Measurements from ENCODE around the gene REPIN1.

The REPIN1 gene

DNA sequence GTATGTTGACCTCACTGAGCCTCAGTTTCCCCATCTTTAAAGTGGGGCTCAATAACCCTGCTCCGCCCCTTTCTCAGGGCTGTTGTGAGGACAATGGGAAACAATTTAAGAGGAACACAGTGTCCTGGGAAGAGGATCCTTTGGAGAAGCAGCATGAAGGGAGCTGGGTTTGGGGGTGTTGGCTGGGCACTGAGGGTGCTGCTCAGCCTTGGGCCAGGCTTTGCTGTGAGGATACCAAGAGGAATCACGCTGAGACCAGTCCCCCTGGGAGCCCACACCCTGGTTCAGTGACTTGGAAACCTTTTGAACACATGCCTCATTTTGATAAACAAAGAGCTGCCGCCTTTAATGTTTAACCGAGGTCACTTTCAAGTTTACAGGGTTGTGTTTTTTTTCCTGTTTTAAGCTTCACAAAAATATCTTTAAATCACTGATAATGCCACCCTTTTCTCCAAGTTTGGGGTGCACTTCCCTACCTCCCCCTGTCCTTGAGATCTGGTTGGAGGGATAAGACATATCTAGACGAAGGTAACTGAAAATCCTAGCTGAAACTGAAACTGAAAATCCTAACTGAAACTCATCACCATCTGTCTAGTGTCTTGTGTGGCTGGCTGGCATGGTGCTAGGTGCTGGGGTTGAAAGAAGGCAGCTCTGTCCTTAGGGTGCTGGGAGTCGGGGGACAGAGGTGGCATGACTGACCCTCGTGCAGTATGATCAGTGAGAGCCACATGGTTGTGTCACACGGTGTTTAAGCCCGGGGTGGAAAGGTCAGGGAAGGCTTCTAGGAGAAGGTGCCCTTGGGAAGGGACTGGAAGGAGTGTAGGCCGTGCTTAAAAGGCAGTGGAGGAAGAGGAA is 38.2 kb downstream of the REPIN1 start:
- Histone ChIP-seq H3K27me3 (replicated peaks; ENCODE audit: control insufficient read depth, insufficient read depth, low read length) (no peaks in the 10 kb centered on the region), H3K36me3 (ENCODE audit: control insufficient read depth, insufficient read depth, low read length) (peaks cover 2% of the 10 kb centered on the region), H3K4me3 (replicated peaks; ENCODE audit: low read depth, low read length) (peak overlapping the region; percentile 74)
- peak; percentile 74 for DNase-seq (ENCODE audit: extremely low read depth, insufficient read length)
- TF ChIP-seq, protein P1, sequence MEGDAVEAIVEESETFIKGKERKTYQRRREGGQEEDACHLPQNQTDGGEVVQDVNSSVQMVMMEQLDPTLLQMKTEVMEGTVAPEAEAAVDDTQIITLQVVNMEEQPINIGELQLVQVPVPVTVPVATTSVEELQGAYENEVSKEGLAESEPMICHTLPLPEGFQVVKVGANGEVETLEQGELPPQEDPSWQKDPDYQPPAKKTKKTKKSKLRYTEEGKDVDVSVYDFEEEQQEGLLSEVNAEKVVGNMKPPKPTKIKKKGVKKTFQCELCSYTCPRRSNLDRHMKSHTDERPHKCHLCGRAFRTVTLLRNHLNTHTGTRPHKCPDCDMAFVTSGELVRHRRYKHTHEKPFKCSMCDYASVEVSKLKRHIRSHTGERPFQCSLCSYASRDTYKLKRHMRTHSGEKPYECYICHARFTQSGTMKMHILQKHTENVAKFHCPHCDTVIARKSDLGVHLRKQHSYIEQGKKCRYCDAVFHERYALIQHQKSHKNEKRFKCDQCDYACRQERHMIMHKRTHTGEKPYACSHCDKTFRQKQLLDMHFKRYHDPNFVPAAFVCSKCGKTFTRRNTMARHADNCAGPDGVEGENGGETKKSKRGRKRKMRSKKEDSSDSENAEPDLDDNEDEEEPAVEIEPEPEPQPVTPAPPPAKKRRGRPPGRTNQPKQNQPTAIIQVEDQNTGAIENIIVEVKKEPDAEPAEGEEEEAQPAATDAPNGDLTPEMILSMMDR (IDR thresholded peaks at IDR 0.05; ENCODE audit: insufficient read depth, low read length, poor library complexity, severe bottlenecking): no peak

DNA sequence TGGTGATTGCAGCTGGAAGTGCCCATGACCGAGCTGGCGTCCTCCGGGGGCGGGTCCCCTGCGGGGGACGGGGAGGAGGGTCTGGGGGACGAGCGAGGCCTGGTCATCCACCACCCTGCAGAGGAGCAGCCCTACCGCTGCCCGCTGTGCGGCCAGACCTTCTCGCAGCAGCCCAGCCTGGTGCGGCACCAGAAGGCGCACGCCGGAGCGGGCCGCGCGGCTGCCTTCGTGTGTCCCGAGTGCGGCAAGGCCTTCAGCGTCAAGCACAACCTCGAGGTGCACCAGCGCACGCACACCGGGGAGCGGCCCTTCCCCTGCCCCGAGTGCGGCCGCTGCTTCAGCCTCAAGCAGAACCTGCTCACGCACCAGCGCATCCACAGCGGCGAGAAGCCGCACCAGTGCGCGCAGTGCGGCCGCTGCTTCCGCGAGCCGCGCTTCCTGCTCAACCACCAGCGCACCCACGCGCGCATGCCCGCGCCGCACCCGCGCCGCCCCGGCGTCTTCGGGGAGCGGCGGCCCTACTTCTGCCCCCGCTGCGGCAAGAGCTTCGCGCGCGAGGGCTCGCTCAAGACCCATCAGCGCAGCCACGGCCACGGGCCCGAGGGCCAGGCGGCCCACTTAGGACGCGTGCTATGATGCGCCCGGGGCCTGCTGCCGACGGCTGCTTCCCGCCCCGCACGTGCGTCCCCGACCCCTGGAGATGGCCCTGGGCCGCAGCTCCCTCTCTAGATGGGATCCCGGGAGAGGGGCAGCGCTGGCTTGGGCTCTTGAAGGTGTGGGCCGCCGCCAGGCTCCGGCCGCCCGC is 39.2 kb downstream of the REPIN1 start:
- no peak for DNase-seq (ENCODE audit: extremely low read depth, insufficient read length)
- Histone ChIP-seq H3K4me3 (replicated peaks; ENCODE audit: low read depth, low read length) (no peak overlapping the region), H3K36me3 (ENCODE audit: control insufficient read depth, insufficient read depth, low read length) (peaks cover 2% of the 10 kb centered on the region), H3K27me3 (replicated peaks; ENCODE audit: control insufficient read depth, insufficient read depth, low read length) (no peaks in the 10 kb centered on the region)
- TF ChIP-seq, protein P1 (IDR thresholded peaks at IDR 0.05; ENCODE audit: insufficient read depth, low read length, poor library complexity, severe bottlenecking): no peak

DNA sequence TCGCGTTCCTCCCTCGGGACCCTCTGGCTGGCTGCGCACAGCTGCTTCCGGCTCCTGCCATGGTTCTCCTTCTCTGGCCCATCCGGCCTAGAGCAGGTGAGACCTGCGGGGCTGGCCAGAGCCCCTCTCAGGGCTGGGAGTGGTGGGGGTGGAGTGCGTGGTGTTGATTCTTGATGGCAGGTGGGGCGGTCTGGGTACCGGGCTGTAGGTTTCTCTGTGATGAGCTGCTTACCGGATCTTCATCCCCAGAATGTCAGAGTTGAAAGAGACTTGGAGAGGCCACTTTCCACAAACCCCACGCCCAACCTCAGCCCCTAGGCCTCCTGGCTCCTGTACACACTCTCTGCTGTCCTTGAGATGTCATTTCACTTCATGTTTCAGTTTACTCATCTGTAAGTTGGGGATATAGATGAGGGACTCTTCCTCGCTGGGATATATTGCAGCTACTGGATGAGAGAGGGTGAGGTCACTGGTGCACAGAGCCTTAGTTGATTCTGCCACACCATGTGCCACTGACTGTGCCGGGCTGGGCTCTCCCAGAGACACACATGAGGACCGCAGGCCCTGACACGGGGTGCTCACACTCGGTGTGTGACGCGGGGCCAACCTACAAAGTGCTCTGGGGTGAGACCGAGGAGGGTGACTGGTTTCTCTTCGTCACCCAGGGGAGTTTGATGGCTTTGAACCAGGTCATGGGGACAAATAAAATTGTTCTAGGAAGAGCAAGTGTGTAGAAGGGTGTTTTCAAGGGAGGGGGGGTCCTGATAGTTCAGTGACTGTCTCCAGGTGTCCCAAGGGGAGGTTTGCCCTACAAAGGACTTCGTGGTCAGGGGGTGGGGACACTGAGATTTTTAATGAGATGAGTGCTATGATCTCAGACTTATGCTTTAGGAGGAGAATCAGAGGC is 40.0 kb downstream of the REPIN1 start:
- no peak overlapping the region for H3K4me3 ChIP-seq (replicated peaks; ENCODE audit: low read depth, low read length)
- H3K27me3 ChIP-seq (replicated peaks; ENCODE audit: control insufficient read depth, insufficient read depth, low read length): no peaks in the 10 kb centered on the region
- TF ChIP-seq, protein P1 (IDR thresholded peaks at IDR 0.05; ENCODE audit: insufficient read depth, low read length, poor library complexity, severe bottlenecking): no peak
- peaks cover 2% of the 10 kb centered on the region for H3K36me3 ChIP-seq (ENCODE audit: control insufficient read depth, insufficient read depth, low read length)
- peak; percentile 75 for DNase-seq (ENCODE audit: extremely low read depth, insufficient read length)

DNA sequence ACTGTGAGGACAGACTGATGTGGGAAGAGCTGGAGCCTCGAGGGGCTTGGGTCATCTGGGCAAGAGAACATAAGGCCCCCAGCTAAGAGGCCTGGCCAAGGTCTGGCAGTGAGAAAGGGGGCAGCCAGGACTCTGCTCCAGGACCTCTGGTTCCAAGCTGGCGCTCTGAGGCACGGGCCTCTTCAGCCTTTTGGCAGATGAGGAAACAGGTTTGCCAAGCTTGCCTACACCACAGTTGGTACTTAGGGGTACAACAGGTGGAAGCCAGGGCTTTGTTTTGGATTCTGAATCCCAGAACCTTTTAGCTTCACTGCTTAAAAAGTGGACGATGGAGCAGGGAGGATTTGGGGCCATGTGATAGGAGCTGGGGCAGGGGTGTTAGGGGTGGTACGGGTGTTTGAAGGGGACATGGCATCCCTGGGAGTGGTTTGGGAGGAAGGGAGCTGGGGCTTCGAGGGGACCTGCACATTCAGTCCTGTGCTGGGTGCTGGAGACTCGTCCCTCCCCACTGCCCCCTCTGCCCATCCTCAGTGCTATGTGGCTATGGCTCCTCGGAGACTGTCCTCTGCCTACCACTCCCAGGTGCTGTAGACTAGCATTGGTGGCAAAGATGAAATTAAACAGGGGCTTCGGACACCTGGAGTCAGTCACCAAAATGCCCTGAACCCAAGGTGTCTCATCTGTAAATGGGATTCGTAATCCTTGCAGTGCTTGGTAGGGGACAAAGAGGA is 40.8 kb downstream of the REPIN1 start:
- TF ChIP-seq, protein P1 (IDR thresholded peaks at IDR 0.05; ENCODE audit: insufficient read depth, low read length, poor library complexity, severe bottlenecking): no peak
- peaks cover 2% of the 10 kb centered on the region for H3K36me3 ChIP-seq (ENCODE audit: control insufficient read depth, insufficient read depth, low read length)
- H3K4me3 ChIP-seq (replicated peaks; ENCODE audit: low read depth, low read length): no peak overlapping the region
- DNase-seq (ENCODE audit: extremely low read depth, insufficient read length): no peak
- H3K27me3 ChIP-seq (replicated peaks; ENCODE audit: control insufficient read depth, insufficient read depth, low read length): no peaks in the 10 kb centered on the region

DNA sequence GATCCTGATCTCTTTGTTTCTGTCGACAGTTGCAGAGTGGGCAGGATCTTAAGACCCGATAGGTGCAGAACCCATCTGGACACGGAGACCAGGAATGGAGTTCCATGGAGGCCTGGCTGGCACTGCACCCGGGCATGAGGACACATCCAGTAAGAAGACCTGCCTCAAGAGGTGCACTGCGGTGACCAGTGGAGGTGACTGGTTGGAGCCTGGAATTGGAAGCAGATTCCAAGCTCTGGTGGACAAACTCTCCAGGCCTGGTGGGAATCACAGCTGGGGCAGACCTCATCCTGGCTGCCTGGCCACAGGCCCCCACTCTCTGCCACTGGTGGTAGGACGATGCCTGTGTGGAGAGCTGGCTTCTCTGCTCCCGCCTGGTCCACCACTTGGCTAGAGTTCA is 41.5 kb downstream of the REPIN1 start:
- H3K36me3 ChIP-seq (ENCODE audit: control insufficient read depth, insufficient read depth, low read length): peaks cover 2% of the 10 kb centered on the region

More for the DNA sequence above, 41.5 kb downstream of the REPIN1 start:
- no peak overlapping the region for H3K4me3 ChIP-seq (replicated peaks; ENCODE audit: low read depth, low read length)
- DNase-seq (ENCODE audit: extremely low read depth, insufficient read length): no peak
- H3K27me3 ChIP-seq (replicated peaks; ENCODE audit: control insufficient read depth, insufficient read depth, low read length): no peaks in the 10 kb centered on the region
- TF ChIP-seq, protein P1 (IDR thresholded peaks at IDR 0.05; ENCODE audit: insufficient read depth, low read length, poor library complexity, severe bottlenecking): no peak

All from GM06990 (cell line).